Activated effector memory CD4-positive, alpha-beta T cell treated with anti-CD3 and anti-CD28 coated beads, Interleukin-2, amount 50 U/mL, for 16 hours (primary cell): ENCODE data around the gene LRRC72.
"Not testable (repeated sequence)": the region's sequence is repeated elsewhere in the genome, so short reads cannot be mapped to it uniquely, and the experiment has no call there.

Source experiments
- DNase-seq: peaks from one replicate; pipeline ENCODE4 v3.0.0-alpha.2; 2020

The LRRC72 gene

GRCh38 chr7:16583834-16584233 lies 57.2 kb downstream of the LRRC72 start:
- DNase-seq = no peak

- no peak for DNase-seq
Measured at GRCh38 chr7:16585540-16585939, 58.9 kb downstream of the LRRC72 start.

- no peak for DNase-seq
Measured at GRCh38 chr7:16586081-16586874, 59.7 kb downstream of the LRRC72 start.

- DNase-seq = no peak
Measured at GRCh38 chr7:16587129-16587528, 60.5 kb downstream of the LRRC72 start.

- DNase-seq = no peak
Measured at GRCh38 chr7:16587790-16588189, 61.2 kb downstream of the LRRC72 start.

GRCh38 chr7:16589881-16590280 lies 63.3 kb downstream of the LRRC72 start:
- DNase-seq = no peak

- no peak for DNase-seq
Measured at GRCh38 chr7:16590424-16590823, 63.8 kb downstream of the LRRC72 start.

GRCh38 chr7:16592395-16592794 lies 65.8 kb downstream of the LRRC72 start:
- DNase-seq = no peak

GRCh38 chr7:16594061-16594460 lies 67.4 kb downstream of the LRRC72 start:
- DNase-seq = no peak

- no peak for DNase-seq
Measured at GRCh38 chr7:16594676-16595075, 68.1 kb downstream of the LRRC72 start.

- not testable (repeated sequence) for DNase-seq
Measured at GRCh38 chr7:16595596-16595995, 69.0 kb downstream of the LRRC72 start.

- DNase-seq = no peak
Measured at GRCh38 chr7:16598015-16598414, 71.4 kb downstream of the LRRC72 start.

GRCh38 chr7:16599860-16600259 lies 73.2 kb downstream of the LRRC72 start:
- no peak for DNase-seq

GRCh38 chr7:16603633-16604032 lies 77.0 kb downstream of the LRRC72 start:
- no peak for DNase-seq

GRCh38 chr7:16604054-16604453 lies 77.4 kb downstream of the LRRC72 start:
- no peak for DNase-seq

- DNase-seq = no peak
Measured at GRCh38 chr7:16606704-16607103, 80.1 kb downstream of the LRRC72 start.

- no peak for DNase-seq
Measured at GRCh38 chr7:16609842-16610450, 83.3 kb downstream of the LRRC72 start.

GRCh38 chr7:16611711-16612110 lies 85.1 kb downstream of the LRRC72 start:
- no peak for DNase-seq

- DNase-seq = no peak
Measured at GRCh38 chr7:16615228-16615627, 88.6 kb downstream of the LRRC72 start.

- no peak for DNase-seq
Measured at GRCh38 chr7:16616122-16616521, 89.5 kb downstream of the LRRC72 start.

- no peak for DNase-seq
Measured at GRCh38 chr7:16616542-16616941, 89.9 kb downstream of the LRRC72 start.

GRCh38 chr7:16619979-16620408 lies 93.4 kb downstream of the LRRC72 start:
- DNase-seq = no peak

- no peak for DNase-seq
Measured at GRCh38 chr7:16626388-16626787, 99.8 kb downstream of the LRRC72 start.

GRCh38 chr7:16627236-16627635 lies 100.6 kb downstream of the LRRC72 start:
- DNase-seq = no peak

- DNase-seq = no peak
Measured at GRCh38 chr7:16630654-16631053, 104.0 kb downstream of the LRRC72 start.
